ENCODE results near the gene COLEC11. TPM values are rescaled to one million over a fixed set of nuclear protein-coding genes. Genes with fewer than 3 reads are reported as not detected.

COLEC11 gene
- total and polyA plus RNA-seq, 2 of the 13 experiments (the other 11 are each of a cell fraction or from before 2014, with no cell fraction given) = 1.5 to 3.0 TPM

GRCh38 chr2:3651691-3652648, 57.1 kb downstream of the COLEC11 start (continued):
- no peak for TF ChIP-seq HBP1 (CRISPR knock-in tag; IDR thresholded peaks at IDR 0.05; ENCODE audit: low read depth)
- TF ChIP-seq YY1 (IDR thresholded peaks at IDR 0.05; ENCODE audit: insufficient read depth, insufficient replicate concordance, low read depth, low read length) = peak; percentile 90
- no peak for TF ChIP-seq ZNF432 (CRISPR knock-in tag; IDR thresholded peaks at IDR 0.05; ENCODE audit: borderline replicate concordance)
- TF ChIP-seq ZSCAN29 (CRISPR knock-in tag; conservative IDR thresholded peaks at IDR 0.05) = peak; percentile 76; the same call in 1 of the 2 replicates
- TF ChIP-seq ADNP (CRISPR knock-in tag; IDR thresholded peaks at IDR 0.05) = no peak
- TF ChIP-seq TRIM22 (IDR thresholded peaks at IDR 0.05) = no peak
- no peak for TF ChIP-seq NFIC (IDR thresholded peaks at IDR 0.05; ENCODE audit: low read length)
- TF ChIP-seq PAXIP1 (CRISPR knock-in tag; conservative IDR thresholded peaks at IDR 0.05) = peak; percentile 85
- peak in 1 of 2 experiments; percentile 33; a peak in 2 of 4 replicates for TF ChIP-seq EP300 (IDR thresholded peaks at IDR 0.05; ENCODE audit: low read depth in 2 of 2, low read length in 2 of 2)
- no peak for TF ChIP-seq EP300 (CRISPR knock-in tag; IDR thresholded peaks at IDR 0.05; ENCODE audit: borderline replicate concordance)
- no peak for TF ChIP-seq ZBTB8A (CRISPR knock-in tag; IDR thresholded peaks at IDR 0.05; ENCODE audit: borderline replicate concordance, low read depth)
- TF ChIP-seq GTF2F1 (IDR thresholded peaks at IDR 0.05; ENCODE audit: low read length) = no peak
- TF ChIP-seq FOXP1 (IDR thresholded peaks at IDR 0.05) = no peak
- no peak for TF ChIP-seq FOXP1 (CRISPR knock-in tag; IDR thresholded peaks at IDR 0.05)
- 0 out of 2 replicates have a peak, but pooled peaks have one; percentile 65 for TF ChIP-seq ZNF431 (CRISPR knock-in tag; IDR thresholded peaks at IDR 0.05; ENCODE audit: borderline replicate concordance, low read depth)
- no peak for TF ChIP-seq ATF7 (IDR thresholded peaks at IDR 0.05)
- peak; percentile 65; the same call in 1 of the 2 replicates for TF ChIP-seq ATF7 (CRISPR knock-in tag; IDR thresholded peaks at IDR 0.05)
- TF ChIP-seq EHMT2 (IDR thresholded peaks at IDR 0.05; ENCODE audit: borderline replicate concordance, low read depth, low read length) = no peak
- TF ChIP-seq CBFB (CRISPR knock-in tag; IDR thresholded peaks at IDR 0.05) = no peak; the same call in 1 of the 2 replicates
- no peak for TF ChIP-seq CEBPZ (IDR thresholded peaks at IDR 0.05; ENCODE audit: low read length)
